Breast epithelium (tissue), 4 donors: ENCODE data around the gene RNU1-2. TPM values are rescaled to one million over a fixed set of nuclear protein-coding genes. Genes with fewer than 3 reads are reported as not detected.
"Not testable (repeated sequence)": the region's sequence is repeated elsewhere in the genome, so short reads cannot be mapped to it uniquely, and the experiment has no call there.

ENCODE experiments used
- DNase-seq, 2 donors: peaks; one replicate each; pipeline ENCODE4 v3.0.0-alpha.2; 2019; ENCODE audit warnings: low spot score in 2 of 2
- H3K27ac ChIP-seq, 2 donors: fragments of 200-600 bp; sonication (generic) in 1 of 2; one replicate each; pipeline ENCODE4 v1.5.1; 2016 to 2019; ENCODE audit warnings: mild to moderate bottlenecking in 1 of 2
- H3K27me3 ChIP-seq, 2 donors: fragments of 200-600 bp; sonication (generic) in 1 of 2; one replicate each; pipeline versions ENCODE4 v1.5.1 to v1.6.0; 2017 to 2019; ENCODE audit warnings: control low read depth in 1 of 2, mild to moderate bottlenecking in 1 of 2
- H3K36me3 ChIP-seq: fragments of 200-600 bp; one replicate; pipeline ENCODE4 v1.5.1; 2019
- H3K4me1 ChIP-seq, 2 donors: fragments of 200-600 bp; sonication (generic); one replicate each; pipeline ENCODE4 v1.5.1; 2016 to 2019; ENCODE audit warnings: control low read depth in 1 of 2
- H3K4me3 ChIP-seq, 3 donors: fragments of 200-600 bp; sonication (generic); 1 replicate in 2 of 3; 2 replicates in 1 of 3; pipeline ENCODE4 v1.5.1; 2016 to 2019; ENCODE audit warnings: mild to moderate bottlenecking in 3 of 3, moderate library complexity in 2 of 3
- H3K9me3 ChIP-seq, 2 donors: fragments of 200-600 bp; sonication (generic) in 1 of 2; one replicate each; pipeline ENCODE4 v1.5.1; 2016 to 2019; ENCODE audit warnings: control low read depth in 1 of 2
- POLR2A ChIP-seq: fragments of 450-650 bp; IDR thresholded peaks from one replicate; pipeline ENCODE4 v1.6.1; 2016; ENCODE audit warnings: antibody characterized with exemption, mild to moderate bottlenecking, moderate library complexity
- POLR2AphosphoS5 ChIP-seq, 3 donors: sonication (generic); formaldehyde crosslinking; IDR thresholded peaks; one replicate each; pipeline ENCODE4 v1.6.1; 2017; ENCODE audit warnings: antibody characterized with exemption in 3 of 3
- intact Hi-C: fragments of 100-400 bp; cut with DNase I; formaldehyde crosslinking; loops from one replicate; pipeline ENCODE4 v1.15.1; 2023; ENCODE audit warnings: low total_unique reads
- total RNA-seq, 3 donors: library from RNA; depleted of rRNA; stranded (reverse); fragments of >200 nt; gene quantifications; one replicate each; pipeline ENCODE4 v1.1.0, GENCODE V29; 2016

The RNU1-2 gene
- under 1 TPM; under 0.01 TPM for total RNA-seq

DNA sequence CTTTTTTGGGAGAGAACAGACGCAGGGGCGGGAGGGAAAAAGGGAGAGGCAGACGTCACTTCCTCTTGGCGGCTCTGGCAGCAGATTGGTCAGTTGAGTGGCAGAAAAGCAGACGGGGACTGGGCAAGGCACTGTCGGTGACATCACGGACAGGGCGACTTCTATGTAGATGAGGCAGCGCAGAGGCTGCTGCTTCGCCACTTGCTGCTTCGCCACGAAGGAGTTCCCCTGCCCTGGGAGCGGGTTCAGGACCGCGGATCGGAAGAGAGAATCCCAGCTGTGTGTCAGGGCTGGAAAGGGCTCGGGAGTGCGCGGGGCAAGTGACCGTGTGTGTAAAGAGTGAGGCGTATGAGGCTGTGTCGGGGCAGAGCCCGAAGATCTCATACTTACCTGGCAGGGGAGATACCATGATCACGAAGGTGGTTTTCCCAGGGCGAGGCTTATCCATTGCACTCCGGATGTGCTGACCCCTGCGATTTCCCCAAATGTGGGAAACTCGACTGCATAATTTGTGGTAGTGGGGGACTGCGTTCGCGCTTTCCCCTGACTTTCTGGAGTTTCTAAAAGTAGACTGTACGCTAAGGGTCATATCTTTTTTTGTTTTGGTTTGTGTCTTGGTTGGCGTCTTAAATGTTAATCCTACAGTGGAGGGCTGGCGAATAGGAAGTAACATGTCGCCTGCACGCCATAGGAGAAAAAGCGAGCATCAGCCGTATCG lies at the start of gene RNU1-2:
TSS of gene RNU1-2 (plus strand) at position 383 of the 718 bp plus-strand sequence.
- Histone ChIP-seq H3K27ac (peak within 1 kb of the TSS; percentile 92 to 97), H3K4me3 (peak within 1 kb of the TSS in 2 of 3 donors; percentile 45 to 59)
- H3K27me3 ChIP-seq, intact Hi-C loops, H3K36me3 ChIP-seq, H3K4me1 ChIP-seq, H3K9me3 ChIP-seq: not testable (repeated sequence)
- TF ChIP-seq POLR2A = peak; percentile 99
- peak in 2 of 3 donors; percentile 58 to 80 for TF ChIP-seq POLR2AphosphoS5 (IDR thresholded peaks at IDR 0.05)
- peak; percentile 92 to 99 for DNase-seq

DNA sequence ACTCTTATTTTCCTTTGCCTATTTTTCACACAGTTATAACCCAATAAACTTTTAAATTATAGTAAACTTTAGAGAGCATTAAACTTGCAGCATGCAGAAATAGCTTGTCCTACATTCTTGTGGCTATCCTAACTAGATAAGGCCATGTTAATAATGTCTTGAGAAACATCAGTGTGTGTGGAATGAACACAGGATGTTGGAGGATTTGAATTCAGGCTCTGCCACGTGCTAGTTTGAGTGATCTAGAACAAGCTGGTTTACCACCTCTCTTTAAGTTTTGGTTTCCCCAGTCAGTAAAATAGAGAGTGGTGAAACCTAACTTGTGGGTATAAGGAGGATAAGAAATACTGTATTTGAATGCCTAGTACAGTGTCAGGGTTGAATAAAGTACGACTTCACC lies 39.6 kb upstream of the RNU1-2 start:
- H3K4me1 ChIP-seq, DNase-seq, H3K9me3 ChIP-seq, H3K4me3 ChIP-seq, H3K27ac ChIP-seq, intact Hi-C loops, H3K27me3 ChIP-seq, H3K36me3 ChIP-seq: not testable (repeated sequence)

DNA sequence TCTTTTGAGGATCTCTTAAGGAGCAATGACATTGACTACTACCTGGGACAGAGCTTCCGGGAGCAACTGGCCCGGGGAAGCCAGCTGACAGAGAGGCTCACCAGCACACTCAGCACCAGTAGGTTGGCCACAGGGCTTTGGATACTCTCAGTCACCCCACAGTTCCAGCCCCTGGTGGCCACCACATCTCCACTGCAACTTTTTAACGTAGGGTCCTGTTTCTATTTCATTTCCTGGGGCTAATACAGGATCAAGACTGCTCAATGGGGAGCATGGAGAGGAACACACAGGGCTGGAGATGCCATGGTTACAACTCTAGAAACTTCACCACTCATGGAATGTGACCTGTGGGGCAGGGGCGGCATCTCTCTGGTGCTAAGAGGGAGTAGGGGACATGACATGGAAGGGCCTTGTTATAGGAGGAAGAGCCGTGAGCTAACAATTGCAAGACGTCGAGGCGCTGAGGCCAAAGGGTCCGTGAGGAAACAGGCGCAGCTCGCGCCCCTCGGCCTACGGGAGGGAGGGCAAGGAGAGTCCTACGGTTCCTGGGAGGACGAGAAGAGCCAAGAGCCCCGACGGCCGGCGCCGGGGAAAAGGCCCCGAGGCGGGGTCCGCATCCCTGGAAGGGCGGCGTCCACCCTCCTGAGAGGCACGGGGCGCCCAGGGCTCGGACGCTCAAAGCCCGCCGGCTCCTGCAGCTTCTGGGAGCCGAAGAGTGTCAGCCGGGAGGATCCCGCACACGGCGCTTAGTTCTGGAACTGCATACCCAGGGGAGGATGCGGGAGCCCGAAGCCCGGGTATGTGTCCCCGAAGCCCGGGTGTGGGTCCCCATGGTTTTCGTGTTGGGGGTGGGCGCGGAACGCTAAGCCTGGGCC lies 36.4 kb upstream of the RNU1-2 start:
- not testable (repeated sequence) for H3K9me3 ChIP-seq

DNA sequence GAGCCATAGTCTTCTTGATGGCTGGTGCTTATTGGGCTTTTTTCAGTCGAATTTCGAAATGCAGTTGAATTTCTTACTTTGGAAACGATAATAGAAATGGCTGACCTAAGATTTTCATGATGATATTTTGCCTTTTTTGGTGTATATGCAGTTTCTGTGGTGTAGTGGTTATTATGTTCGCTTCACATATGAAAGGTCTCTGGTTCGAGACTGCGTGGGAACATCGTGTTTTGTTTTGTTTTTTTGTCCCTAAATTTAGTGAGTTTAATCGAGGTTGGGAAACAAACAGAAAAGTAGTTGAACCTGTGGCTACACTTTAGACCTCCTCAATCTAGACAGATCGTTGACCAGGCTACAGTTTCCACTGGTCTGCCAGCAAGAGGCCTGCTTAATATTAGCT lies 35.7 kb upstream of the RNU1-2 start:
- intact Hi-C loops, H3K4me3 ChIP-seq, H3K27me3 ChIP-seq, H3K27ac ChIP-seq, H3K36me3 ChIP-seq, DNase-seq, H3K9me3 ChIP-seq, H3K4me1 ChIP-seq: not testable (repeated sequence)

More for the DNA sequence above, 36.4 kb upstream of the RNU1-2 start:
- DNase-seq, H3K4me1 ChIP-seq, H3K36me3 ChIP-seq, H3K27ac ChIP-seq, H3K27me3 ChIP-seq, intact Hi-C loops, H3K4me3 ChIP-seq: not testable (repeated sequence)

DNA sequence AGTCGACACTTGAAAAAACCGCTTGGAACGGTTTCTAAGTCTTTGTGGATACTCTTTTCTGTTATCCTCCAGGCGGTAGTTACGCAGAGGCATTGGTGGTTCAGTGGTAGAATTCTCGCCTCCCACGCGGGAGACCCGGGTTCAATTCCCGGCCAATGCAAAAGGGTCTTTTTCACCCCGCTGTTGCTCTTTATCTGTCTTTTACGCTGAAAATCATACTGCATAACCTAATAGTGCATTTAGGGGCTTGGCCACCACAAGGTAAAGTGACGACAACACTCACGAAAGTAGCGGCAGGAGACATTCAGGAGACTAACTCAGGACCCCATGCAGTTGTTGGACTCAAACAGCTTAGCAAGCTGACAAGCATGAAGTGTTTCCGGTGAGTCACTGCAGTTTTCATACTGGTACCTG lies 33.9 kb upstream of the RNU1-2 start:
- H3K4me1 ChIP-seq, H3K36me3 ChIP-seq, H3K27ac ChIP-seq, H3K27me3 ChIP-seq, H3K9me3 ChIP-seq, intact Hi-C loops, DNase-seq, H3K4me3 ChIP-seq: not testable (repeated sequence)

DNA sequence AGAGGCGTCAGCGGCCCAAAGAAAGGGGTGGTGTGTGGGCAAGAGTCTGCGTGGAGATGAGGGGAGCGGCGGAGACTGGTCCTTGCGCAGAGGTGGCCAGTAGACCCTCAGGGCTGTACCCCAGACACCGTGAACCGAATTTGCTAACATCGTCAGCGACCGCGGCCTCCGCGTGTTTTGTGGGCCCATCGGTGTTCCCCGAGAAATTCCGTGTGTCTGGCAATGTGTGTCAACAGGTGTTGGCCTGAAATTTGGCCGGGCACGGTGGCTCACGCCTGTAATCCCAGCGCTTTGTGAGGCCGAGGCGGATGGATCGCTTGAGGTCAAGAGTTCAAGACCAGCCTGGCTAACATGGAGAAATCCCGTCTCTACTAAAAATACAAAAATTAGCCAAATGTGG lies 33.4 kb upstream of the RNU1-2 start:
- DNase-seq, intact Hi-C loops, H3K4me3 ChIP-seq, H3K36me3 ChIP-seq, H3K27me3 ChIP-seq, H3K27ac ChIP-seq, H3K9me3 ChIP-seq, H3K4me1 ChIP-seq: not testable (repeated sequence)

DNA sequence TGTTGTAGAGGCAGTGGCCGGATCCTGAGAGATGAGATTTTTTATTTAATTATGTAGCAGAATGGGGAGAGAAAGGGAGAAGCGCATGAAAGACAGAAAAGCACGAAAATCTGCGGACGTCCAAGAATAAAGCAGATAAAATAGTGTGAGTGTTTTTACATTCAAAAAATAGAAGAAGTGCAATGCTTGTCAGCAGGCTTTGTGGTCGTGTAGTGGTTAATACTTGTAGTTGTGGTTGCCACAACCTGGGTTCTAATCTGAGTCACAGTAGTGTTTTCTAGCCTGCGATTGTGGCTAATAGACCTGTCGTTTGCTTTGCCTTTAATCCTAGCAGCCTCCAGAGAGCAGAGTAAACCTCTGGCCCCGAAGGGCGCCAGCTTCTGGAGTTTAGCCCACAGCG lies 32.8 kb upstream of the RNU1-2 start:
- H3K4me1 ChIP-seq, H3K9me3 ChIP-seq, H3K36me3 ChIP-seq, H3K27ac ChIP-seq, H3K4me3 ChIP-seq, DNase-seq, intact Hi-C loops, H3K27me3 ChIP-seq: not testable (repeated sequence)

DNA sequence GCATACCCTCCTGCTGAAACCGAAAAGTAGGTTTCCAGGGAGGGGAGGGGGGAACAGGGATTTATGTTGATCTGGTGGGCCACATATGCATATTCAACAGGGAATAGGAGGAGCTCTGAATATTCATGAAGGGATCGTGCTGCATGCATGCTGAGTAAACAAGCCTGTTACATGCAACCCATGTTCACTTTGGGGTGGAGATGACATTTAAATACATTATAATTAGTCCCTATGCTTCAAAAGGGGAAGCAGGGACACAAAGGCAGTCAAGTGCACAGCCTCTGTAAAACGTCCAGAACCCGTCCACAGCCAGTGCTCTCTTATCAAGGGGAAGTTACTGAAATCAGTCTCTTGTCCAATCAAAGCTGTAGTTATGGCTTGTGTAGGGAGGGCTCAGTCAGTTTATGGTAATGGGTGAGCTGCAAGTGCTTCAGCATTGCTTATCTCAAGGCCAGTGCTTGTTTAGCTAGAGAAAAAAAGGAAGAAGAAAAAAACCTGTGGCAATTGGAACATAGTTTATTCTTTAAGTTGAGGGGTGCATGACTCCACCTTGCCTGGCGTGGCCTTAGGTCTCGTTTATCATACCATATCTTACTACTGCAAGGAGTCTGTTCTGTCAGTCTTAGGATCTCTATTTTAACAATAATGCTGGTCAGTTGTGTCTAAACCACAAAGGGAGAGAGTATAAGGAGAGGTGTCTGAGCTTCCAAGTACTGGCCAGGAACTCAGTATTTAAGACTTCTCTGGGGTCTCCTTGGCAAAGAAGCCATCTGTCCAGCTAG lies 28.7 kb upstream of the RNU1-2 start:
- H3K9me3 ChIP-seq, H3K27me3 ChIP-seq, H3K36me3 ChIP-seq, H3K4me1 ChIP-seq, H3K4me3 ChIP-seq, DNase-seq, intact Hi-C loops, H3K27ac ChIP-seq: not testable (repeated sequence)

DNA sequence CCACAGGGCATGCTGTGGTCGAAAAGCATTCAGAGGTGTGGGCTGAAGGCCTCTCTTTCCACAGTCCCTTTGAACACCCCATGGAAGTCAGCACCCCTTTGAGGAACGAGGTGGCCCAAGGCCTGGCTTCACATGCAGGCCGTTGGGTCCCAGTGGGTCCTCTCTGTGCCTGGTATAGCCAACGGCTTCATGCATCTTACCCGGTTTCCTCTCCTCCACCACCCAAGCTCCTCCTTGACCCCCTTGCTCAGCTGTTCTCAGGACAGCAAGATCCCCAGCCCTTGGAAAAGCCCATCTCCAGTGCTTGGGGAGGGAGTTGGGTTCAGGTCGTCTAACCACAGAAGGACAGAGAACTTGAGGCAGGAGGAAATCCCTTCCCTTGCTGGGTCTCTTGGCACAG lies 27.0 kb upstream of the RNU1-2 start:
- H3K4me1 ChIP-seq = not testable (repeated sequence)

DNA sequence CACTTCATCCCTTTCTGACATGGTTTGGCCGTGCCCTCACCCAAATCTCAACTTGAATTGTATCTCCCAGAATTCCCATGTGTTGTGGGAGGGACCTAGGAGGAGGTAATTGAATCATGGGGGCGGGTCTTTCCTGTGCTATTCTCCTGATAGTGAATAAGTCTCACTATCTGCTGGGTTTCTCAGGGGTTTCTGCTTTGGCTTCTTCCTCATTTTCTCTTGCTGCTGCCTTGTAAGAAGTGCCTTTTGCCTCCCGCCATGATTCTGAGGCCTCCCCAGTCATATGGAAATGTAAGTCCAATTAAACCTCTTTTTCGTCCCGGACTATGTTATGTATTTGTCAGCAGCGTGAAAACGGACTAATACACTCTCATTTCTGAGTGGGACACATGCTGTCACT lies 25.8 kb upstream of the RNU1-2 start:
- intact Hi-C loops, H3K27ac ChIP-seq, H3K36me3 ChIP-seq, H3K27me3 ChIP-seq, DNase-seq, H3K4me1 ChIP-seq, H3K4me3 ChIP-seq, H3K9me3 ChIP-seq: not testable (repeated sequence)

More for the DNA sequence above, 27.0 kb upstream of the RNU1-2 start:
- H3K27me3 ChIP-seq, H3K36me3 ChIP-seq, H3K4me3 ChIP-seq, intact Hi-C loops, DNase-seq, H3K9me3 ChIP-seq, H3K27ac ChIP-seq: not testable (repeated sequence)

DNA sequence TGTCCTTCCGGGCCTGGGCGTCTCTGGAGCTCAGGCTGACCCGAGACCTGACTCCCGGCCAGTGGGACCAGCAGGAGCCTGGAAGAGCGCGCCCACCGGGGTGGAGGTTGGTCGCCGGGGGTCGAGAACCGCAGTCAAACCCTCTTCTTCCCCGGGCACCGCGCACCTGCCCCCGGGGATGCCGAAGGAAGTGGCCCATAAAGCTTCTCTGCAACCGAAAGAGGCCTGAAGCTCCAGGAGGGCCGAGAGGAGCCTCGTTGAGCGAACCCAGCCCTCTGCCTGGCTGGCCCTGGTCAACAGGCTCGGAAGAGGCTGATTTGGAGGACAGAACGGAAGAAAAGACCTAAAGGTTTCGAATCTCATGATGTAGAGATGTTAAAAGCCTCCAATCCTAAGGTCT lies 24.6 kb upstream of the RNU1-2 start:
- intact Hi-C loops, H3K4me1 ChIP-seq, H3K9me3 ChIP-seq, H3K27ac ChIP-seq, DNase-seq, H3K27me3 ChIP-seq, H3K36me3 ChIP-seq, H3K4me3 ChIP-seq: not testable (repeated sequence)

DNA sequence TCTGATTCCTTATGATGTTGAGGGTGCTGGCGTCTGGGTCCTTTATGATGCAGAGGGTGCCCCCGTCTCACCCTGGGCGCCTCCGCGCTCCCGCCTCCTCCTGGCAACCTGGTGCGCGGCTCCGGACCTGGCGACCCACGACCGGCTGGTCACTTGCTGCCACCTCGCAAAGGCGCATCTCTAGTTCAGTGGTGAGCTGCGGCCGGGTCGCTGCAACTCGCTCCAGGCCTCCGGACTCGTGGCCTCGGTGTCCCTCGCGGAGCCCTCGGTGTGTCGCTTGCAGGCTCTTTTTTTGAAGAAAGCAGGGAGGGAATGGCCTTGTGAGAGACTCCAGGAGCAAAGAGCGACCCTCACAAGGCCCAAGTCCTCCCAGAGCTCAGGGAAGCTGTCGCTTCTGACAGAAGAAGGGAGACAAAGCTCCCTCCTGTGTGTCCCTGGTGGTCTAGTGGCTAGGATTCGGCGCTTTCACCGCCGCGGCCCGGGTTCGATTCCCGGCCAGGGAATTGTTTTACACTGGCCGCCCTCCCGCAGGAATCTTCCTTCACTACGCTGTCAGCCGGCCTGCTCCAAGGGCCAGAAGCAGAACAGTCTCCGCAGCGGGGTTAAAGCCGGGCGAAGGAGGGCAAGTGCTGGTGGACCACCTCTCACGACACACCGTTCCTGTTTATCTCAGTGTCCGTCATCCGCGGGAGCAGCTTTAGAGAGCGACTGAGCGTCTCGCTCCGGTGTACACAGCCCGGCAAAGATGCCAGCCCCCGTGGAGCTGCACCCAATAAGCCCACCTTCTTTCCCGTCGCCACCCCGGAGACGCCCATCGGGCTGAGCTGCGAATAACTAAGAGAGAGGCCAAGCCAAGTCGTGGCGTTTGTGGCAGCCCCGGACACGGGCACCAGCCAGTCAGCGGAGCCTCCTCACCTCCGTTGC lies 23.4 kb upstream of the RNU1-2 start:
- H3K36me3 ChIP-seq, intact Hi-C loops, H3K27me3 ChIP-seq, H3K9me3 ChIP-seq, H3K27ac ChIP-seq, H3K4me1 ChIP-seq, DNase-seq: not testable (repeated sequence)
- H3K4me3 ChIP-seq = peak overlapping the region in 2 of 3 donors; percentile 26 to 61
